NCI-H2029 (cell line): ENCODE results near the gene NOTCH3.

Source experiments
- DNase-seq: peaks from one replicate; lab custom pipeline; 2025; lab: John Stamatoyannopoulos, UW

NOTCH3 gene

GRCh38 chr19:15200553-15201364 is at the start of gene NOTCH3:
Gene NOTCH3, minus strand, starts transcription at chr19:15200995. Its CDS starts 90 bp downstream, at chr19:15200905.
- DNase-seq: no peak

DNA sequence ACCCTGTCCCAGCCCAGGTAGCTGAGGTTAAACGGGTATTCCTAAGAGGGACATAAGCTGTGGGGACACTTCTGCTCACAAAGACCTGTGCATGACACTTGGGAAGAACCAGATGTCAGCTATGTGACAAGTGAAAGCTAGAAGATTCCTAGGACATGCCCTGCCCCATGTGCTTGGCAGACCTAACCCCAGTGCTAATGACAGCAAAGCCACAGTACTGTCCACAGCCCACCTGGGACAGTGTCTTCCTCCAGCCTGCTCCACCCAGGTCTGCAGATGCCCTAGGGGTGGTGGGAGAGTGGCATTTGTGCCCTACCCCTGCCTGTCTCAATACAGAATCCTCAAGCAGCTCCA is 49.8 kb upstream of the NOTCH3 start:
- no peak for DNase-seq

- DNase-seq: no peak
These were observed 49.3 kb upstream of the NOTCH3 start for GRCh38 chr19:15249972-15250639.

GRCh38 chr19:15249528-15249874 is 48.7 kb upstream of the NOTCH3 start:
- no peak for DNase-seq

DNA sequence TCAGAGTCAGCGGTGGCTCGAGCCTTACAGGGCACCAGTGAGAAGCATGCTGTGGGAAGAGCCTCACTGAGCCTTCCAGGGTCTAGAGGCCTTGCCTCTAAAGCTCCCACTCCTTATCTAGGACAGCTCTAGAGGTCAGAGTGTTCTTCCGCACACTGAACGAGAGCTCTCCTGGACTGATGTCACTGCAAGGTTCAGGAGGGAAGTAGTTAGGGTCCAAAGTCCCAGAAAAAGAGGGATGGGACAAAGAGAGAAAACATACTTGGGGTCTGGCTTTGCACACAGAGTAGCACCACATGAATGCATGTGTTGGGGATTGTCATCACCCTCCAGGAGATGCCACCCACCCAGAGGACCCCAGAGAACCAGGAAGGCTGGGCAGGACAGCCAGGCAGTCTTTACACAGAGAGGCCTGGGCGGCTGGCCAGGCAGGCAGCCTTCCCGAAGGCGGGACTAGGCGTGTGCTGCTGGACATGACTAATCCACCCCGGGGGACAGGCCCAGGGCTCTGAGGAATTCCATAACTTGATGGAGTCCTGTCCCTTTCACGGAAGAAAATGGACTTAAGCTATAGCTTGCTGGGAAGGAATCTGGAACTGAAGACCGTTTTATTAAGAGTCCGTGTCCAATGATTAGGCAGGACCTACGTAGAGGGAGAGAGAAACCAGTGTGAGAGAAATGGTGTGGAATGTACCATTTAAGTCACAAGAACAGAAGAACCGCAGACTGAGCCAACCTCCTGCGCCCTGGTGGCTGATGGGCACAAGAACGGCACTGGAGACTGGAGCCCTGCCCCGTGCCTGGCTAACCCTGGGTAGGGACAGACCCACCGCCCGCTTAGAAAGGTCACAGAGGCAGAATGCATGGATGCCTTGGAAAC is 48.1 kb upstream of the NOTCH3 start:
- no peak for DNase-seq

- DNase-seq: no peak
These were observed 47.3 kb upstream of the NOTCH3 start for GRCh38 chr19:15248106-15248505.

- DNase-seq: no peak
These were observed 46.6 kb upstream of the NOTCH3 start for GRCh38 chr19:15247107-15248014.

- no peak for DNase-seq
These were observed 45.3 kb upstream of the NOTCH3 start for GRCh38 chr19:15246198-15246481.

- no peak for DNase-seq
These were observed 44.8 kb upstream of the NOTCH3 start for GRCh38 chr19:15245370-15246197.

- no peak for DNase-seq
These were observed 44.0 kb upstream of the NOTCH3 start for GRCh38 chr19:15244808-15245207.

- no peak for DNase-seq
These were observed 43.5 kb upstream of the NOTCH3 start for GRCh38 chr19:15244106-15244803.

DNA sequence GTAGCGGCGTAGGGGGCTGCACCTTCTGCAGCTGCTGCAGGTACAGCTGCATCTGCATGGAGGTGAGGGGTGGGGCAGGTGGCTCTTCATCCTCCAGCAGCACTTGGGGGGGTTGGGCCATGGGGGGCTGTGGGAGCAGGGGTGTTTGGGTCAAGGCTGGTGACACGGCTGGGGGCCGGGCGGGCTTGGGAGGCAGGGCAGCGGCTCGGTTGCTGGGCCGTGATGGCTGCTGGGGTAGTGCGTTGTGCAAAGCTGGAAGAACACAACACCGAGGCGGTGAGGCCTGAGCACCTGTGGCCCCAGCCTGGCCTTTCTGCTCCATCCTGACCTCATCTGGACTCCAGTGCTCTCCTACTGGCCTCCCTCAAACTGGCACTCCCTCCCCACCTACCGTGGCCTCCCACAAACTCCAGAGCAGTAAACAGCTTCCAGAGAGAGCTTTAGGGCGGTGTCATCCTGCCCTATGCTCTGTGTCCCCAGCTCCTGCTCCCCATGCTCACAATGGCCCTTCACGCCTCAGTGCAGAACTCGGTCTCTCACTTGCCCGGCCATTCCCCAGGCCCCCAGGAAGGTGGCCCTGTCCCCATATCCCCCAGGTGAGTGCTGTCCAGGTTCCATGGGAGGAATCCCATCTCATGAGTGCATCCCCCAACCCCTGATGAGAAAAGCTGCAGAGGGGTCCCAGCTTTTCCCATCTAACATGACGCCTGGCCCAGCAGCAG is 42.6 kb upstream of the NOTCH3 start:
- no peak for DNase-seq

GRCh38 chr19:15241259-15241910 is 40.6 kb upstream of the NOTCH3 start:
- DNase-seq: no peak

GRCh38 chr19:15240515-15240914 is 39.7 kb upstream of the NOTCH3 start:
- DNase-seq: no peak

DNA sequence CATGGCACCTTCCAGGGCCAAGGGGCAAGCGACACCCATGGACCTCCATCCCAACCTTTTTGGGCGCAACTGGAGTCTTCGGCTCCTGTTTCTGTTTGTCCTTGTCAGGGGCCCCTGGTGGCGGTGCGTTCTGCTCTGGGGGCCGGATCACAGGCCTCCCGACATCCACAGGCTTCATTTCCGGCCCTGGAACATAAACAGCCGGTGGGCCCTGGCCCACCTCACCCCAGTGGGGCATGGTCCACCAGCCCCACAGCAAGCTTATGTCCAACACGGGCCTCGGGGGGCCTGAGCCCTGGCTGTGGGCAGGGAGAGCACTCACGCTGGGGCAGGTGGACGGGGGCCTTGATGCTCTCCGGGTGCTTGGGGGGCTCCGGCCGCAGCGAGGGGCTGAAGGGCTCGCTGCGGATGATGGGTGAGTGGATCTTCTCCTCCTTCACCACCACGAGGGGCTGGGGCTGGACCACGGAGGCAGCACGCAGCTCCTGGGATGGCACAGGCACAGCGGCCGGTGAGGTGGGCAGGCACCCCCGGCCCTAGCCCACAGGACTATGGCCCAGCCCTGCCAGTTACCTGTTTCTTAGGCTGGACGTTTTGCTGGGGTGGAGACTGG is 38.6 kb upstream of the NOTCH3 start:
- no peak for DNase-seq

DNA sequence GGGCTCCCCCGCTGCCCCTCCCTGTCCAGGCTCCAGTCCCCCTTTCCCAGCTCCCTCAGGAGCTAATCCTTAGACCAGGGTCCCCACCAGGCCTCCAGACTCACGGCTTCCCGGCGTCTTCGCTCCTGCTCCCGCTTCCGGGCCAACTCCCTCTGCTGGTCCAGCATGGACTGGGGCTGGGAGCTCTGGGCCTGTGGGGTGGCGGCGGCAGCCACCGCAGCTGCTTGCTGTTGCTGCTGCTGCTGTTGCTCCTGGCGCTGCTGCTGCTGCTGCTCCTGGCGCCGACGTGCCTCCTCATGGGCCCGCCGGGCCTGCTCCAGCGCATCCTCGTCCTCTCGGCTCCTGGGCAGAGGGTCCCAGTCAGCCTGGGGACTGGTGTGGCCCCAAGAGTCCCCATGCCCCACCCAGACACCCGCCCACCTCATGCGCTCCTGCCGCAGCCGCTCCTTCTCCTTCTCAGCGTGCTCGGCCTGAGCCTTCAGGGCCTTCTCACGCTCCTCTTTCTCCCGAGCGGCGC is 37.9 kb upstream of the NOTCH3 start:
- DNase-seq: no peak

DNA sequence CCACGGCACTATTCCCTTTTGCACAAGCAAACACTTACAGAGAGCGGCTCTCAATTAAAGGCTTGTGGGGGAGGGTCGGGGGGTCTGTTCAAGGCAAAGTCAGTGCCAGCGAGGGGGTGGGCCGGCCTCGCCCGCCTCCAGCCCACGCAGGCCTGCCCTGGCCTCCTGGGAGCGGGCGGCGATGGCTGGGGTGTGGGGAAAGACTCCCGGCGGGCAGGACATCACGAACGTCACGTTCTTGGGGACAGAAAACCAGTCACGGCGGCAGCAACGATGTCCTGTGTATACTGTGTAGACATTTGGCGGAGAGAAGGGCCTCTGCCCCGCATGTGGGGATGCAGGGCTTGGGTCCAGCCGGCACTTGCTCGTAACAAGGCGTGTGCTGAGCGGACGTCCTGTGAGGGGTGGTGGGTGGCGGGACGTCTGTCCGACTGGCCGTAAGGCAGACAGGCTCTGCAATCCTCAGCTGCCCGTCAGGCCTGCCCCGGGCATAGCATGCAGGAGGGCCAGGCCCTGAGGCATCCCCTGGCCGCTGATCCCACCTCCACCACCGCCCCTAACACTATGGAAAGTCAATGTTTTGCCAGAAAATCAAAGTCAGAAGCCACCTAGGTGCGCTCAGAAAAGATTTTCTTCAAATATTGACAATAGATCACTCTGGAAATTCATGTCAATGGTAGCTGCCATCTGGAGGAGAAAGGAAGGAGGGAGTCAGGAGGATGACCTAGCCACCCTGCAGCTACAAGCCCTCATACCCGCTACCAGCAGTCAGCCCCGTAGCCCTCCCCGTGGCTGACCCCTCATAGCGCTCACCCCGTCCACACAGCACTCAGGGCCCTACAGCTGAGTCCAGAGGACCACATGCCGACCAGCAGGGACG is 37.2 kb upstream of the NOTCH3 start:
- DNase-seq: no peak

DNA sequence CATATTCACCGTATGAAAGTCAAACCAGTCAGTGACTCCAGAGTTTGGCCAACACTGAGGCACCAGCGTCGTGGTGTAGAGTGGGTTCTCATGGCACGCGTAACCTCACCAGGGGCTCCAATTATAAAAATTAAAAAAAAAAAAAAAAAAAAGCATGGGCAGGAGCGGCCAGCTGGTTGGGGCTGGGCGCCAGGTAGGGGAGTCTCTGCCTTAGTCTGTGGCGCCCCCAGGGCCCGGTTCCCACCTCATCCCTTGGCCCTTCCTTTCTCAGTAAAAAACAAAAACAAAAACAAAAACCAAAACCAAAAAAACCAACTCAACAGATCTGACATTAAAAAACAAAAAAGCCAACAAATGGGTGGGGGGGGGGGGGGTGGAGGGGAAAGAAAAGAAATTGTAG is 36.1 kb upstream of the NOTCH3 start:
- DNase-seq: no peak
